Measurements from ENCODE around the gene C12orf50. TPM values are rescaled to one million over a fixed set of nuclear protein-coding genes. Genes with fewer than 3 reads are reported as not detected.
A peak's percentile ranks its signal among the peaks of the same experiment; 100 is the strongest.

C12orf50 gene
- total and polyA plus RNA-seq, 2 of the 8 experiments (the other 6 are each of a cell fraction or from before 2014, with no cell fraction given): not detected

DNA sequence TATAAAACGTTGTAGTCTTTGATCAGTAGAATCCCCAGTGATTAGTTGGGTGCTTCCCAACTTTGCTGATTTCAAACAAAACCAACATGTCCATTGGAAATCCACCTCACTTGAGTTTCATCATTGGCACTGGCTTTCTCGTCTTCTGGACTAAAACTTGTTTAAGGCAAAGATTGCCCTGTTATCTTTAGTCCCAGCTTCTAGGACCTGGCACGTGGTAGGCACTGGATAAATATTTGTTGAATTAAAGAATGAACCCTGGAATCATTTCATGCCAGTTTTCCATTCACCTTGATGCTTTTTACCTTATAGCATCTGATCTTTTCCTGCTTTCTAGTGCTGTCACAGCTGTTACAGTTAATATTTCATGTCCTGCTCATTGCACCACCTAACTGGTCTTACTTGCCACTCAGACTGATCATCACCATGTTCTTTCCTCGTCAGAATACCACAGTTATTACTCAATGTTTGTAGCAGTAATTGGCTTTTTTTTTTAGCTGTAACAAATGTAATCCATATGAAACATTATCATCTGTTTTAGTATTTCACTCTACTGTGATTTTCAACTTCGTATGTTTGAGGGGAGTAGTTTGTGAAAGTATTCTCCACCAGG is 7.3 kb upstream of the C12orf50 start:
- H3K4me2 ChIP-seq (ENCODE audit: insufficient read depth in 1 of 2, low read depth in 2 of 2, low read length in 2 of 2): peak overlapping the region; percentile 72 to 83
- no peak overlapping the region for H3K23ac ChIP-seq (ENCODE audit: insufficient read length)
- H3K79me1 ChIP-seq (ENCODE audit: low read depth, low read length): no peaks in the 10 kb centered on the region
- H3K23me2 ChIP-seq (ENCODE audit: low read depth, low read length): no peaks in the 10 kb centered on the region
- no peak overlapping the region for H2BK5ac ChIP-seq (ENCODE audit: low read depth, low read length)
- peak overlapping the region; percentile 84 to 94 (median 89); a peak in 7 of 8 replicates for H3K4me3 ChIP-seq (ENCODE audit: extremely low read depth in 1 of 4, insufficient read depth in 2 of 4, low read depth in 3 of 4, low read length in 4 of 4)
- no peaks in the 10 kb centered on the region; a peak in 1 of 8 replicates for H3K36me3 ChIP-seq (ENCODE audit: control insufficient read depth in 2 of 4, insufficient read depth in 4 of 4, low read length in 3 of 4)
- H4K5ac ChIP-seq (ENCODE audit: insufficient read length, low read depth, low read length): no peak overlapping the region
- no peaks in the 10 kb centered on the region for H3K27me3 ChIP-seq (replicated peaks in 1 of 4; ENCODE audit: control insufficient read depth in 3 of 4, extremely low read depth in 1 of 4, insufficient read depth in 3 of 4, low read length in 3 of 4)
- H3K56ac ChIP-seq (replicated peaks; ENCODE audit: insufficient read length, low read depth, low read length): no peak overlapping the region
- H3K14ac ChIP-seq (ENCODE audit: insufficient read length): no peak overlapping the region
- H3K79me2 ChIP-seq (ENCODE audit: control insufficient read depth in 1 of 2, insufficient read depth in 2 of 2, low read length in 2 of 2): peaks cover 0 to 58% of the 10 kb centered on the region in 2 experiments; a peak in 3 of 4 replicates
- H3K4me1 ChIP-seq (replicated peaks in 1 of 4; ENCODE audit: control insufficient read depth in 3 of 4, insufficient read depth in 4 of 4, low read length in 3 of 4): peaks cover 0 to 3% (median under 1%) of the 10 kb centered on the region in 4 experiments; a peak in 2 of 7 replicates
- H3K4ac ChIP-seq (replicated peaks; ENCODE audit: insufficient read length, low read depth, low read length): no peak overlapping the region
- FAIRE-seq (no peak), DNase-seq (ENCODE audit: low read depth in 1 of 2, low spot score in 2 of 2) (no peak)
- no peak overlapping the region for H2BK12ac ChIP-seq (ENCODE audit: low read depth, low read length)
- ChIA-PET POLR2A (ENCODE audit: partially characterized antibody) (no interaction called here), CTCF (ENCODE audit: partially characterized antibody) (interaction anchor here (0.9 kb wide), 1 partner anchor 15 kb away, joined by 3 read pairs; no protein-coding TSS in a partner anchor)
- no peak overlapping the region for H2BK120ac ChIP-seq (replicated peaks; ENCODE audit: low read depth, low read length)
- no peak overlapping the region for H2AK5ac ChIP-seq (ENCODE audit: low read depth, low read length)
- H3K9me3 ChIP-seq (ENCODE audit: insufficient read depth in 2 of 2, low read depth in 1 of 2, low read length in 1 of 2): no peaks in the 10 kb centered on the region
- peaks cover 0 to 1% of the 10 kb centered on the region in 2 experiments for H4K20me1 ChIP-seq (replicated peaks in 1 of 2; ENCODE audit: control insufficient read depth in 1 of 2, insufficient read depth in 2 of 2, low read length in 2 of 2)
- no peak overlapping the region for H2BK15ac ChIP-seq (ENCODE audit: low read length)
- H4K8ac ChIP-seq (ENCODE audit: extremely low read depth, insufficient read depth, low read length): no peak overlapping the region
- H2AFZ ChIP-seq (ENCODE audit: low read length): no peak overlapping the region
- no peak overlapping the region for H4K91ac ChIP-seq (replicated peaks; ENCODE audit: insufficient read length, low read length)
- 64% methylated on average over 5 of the region's 5 CpGs; no CpG with 5 or more reads in 1 of the 2 experiments for WGBS, 2 experiments (ENCODE audit: extremely low coverage in 1 of 2, insufficient coverage in 1 of 2, insufficient read length in 1 of 2, insufficient replicate concordance in 2 of 2, low coverage in 1 of 2, low lambda C conversion rate in 2 of 2, missing lambda C conversion rate in 1 of 2)
- no peak overlapping the region for H2BK20ac ChIP-seq (ENCODE audit: low read length)
- no peak overlapping the region for H3K9ac ChIP-seq (replicated peaks in 1 of 4; ENCODE audit: extremely low read depth in 1 of 4, low read depth in 3 of 4, low read length in 3 of 4)
- TF ChIP-seq CHD1 (IDR thresholded peaks at IDR 0.05; ENCODE audit: low read depth, low read length) (no peak), SIX5 (IDR thresholded peaks at IDR 0.05; ENCODE audit: low read depth, low read length) (no peak), NANOG (IDR thresholded peaks at IDR 0.05; ENCODE audit: insufficient read depth, low read depth, low read length, poor library complexity, severe bottlenecking) (no peak), RXRA (IDR thresholded peaks at IDR 0.05; ENCODE audit: insufficient read depth, low read depth, low read length) (no peak)
- TF ChIP-seq, protein P1, sequence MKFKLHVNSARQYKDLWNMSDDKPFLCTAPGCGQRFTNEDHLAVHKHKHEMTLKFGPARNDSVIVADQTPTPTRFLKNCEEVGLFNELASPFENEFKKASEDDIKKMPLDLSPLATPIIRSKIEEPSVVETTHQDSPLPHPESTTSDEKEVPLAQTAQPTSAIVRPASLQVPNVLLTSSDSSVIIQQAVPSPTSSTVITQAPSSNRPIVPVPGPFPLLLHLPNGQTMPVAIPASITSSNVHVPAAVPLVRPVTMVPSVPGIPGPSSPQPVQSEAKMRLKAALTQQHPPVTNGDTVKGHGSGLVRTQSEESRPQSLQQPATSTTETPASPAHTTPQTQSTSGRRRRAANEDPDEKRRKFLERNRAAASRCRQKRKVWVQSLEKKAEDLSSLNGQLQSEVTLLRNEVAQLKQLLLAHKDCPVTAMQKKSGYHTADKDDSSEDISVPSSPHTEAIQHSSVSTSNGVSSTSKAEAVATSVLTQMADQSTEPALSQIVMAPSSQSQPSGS (IDR thresholded peaks at IDR 0.05; ENCODE audit: low read length): no peak
- no peak overlapping the region for H3K27ac ChIP-seq (ENCODE audit: low read depth, low read length)
- no peak overlapping the region for H3K18ac ChIP-seq (ENCODE audit: extremely low read depth, low read length)

Measured in H1 (cell line).